Adipocyte (in vitro differentiated cells): Measurements from ENCODE around the gene DOCK1.

Experiments used
- DNase-seq: peaks from one replicate; pipeline ENCODE4 v3.0.0-alpha.2; 2015; ENCODE audit warnings: low read depth
- H3K27me3 ChIP-seq: replicated peaks from 2 replicates; pipeline ENCODE4 v1.7.0; 2013; ENCODE audit warnings: mild to moderate bottlenecking, low read length, moderate library complexity; ENCODE audit not compliant: control insufficient read depth, insufficient read depth
- H3K36me3 ChIP-seq: 2 replicates; pipeline ENCODE4 v1.7.0; 2013; ENCODE audit warnings: low read length, mild to moderate bottlenecking, moderate library complexity; ENCODE audit not compliant: control insufficient read depth, insufficient read depth, severe bottlenecking
- H3K4me1 ChIP-seq: 2 replicates; pipeline ENCODE4 v1.7.0; 2013; ENCODE audit warnings: mild to moderate bottlenecking, low read length, moderate library complexity; ENCODE audit not compliant: control insufficient read depth, insufficient read depth
- H3K4me3 ChIP-seq: 2 replicates; pipeline ENCODE4 v1.7.0; 2013; ENCODE audit warnings: mild to moderate bottlenecking, low read length, moderate library complexity
- H3K9ac ChIP-seq: 2 replicates; pipeline ENCODE4 v1.7.0; 2013; ENCODE audit warnings: mild to moderate bottlenecking, low read length, moderate library complexity
- H3K9me3 ChIP-seq: 2 replicates; pipeline ENCODE4 v1.7.0; 2013; ENCODE audit warnings: mild to moderate bottlenecking, low read length, moderate library complexity; ENCODE audit not compliant: control insufficient read depth

Gene DOCK1

GRCh38 chr10:127013691-127014473, 108.7 kb downstream of the DOCK1 start:
- peaks cover 37% of the 10 kb centered on the region for H3K36me3 ChIP-seq
- H3K4me3 ChIP-seq, result no peak overlapping the region
- no peaks in the 10 kb centered on the region for H3K27me3 ChIP-seq
- H3K4me1 ChIP-seq, result no peaks in the 10 kb centered on the region
- no peak for DNase-seq
- H3K9me3 ChIP-seq, result no peaks in the 10 kb centered on the region
- H3K9ac ChIP-seq, result no peak overlapping the region

DNA sequence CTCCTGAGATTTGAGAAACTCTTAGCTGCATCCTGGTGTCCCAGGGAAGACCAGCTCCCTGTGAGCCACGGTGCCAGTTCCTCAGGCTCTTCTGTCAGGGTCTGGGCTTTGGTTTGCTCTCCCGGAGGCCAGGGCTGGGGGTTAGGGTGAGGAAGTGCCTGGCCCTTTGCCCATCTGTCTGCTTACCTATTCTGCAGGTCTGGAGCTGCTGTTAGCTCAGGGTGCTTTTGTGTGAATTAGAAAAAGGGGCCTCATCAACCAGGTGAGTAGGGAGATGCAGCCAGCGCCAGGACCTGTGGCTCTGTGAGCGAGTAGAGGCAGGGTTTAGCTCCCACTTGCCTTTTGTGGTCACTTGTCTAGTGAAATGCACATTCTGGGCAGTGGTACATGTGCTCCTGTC, 109.4 kb downstream of the DOCK1 start:
- no peak for DNase-seq
- no peaks in the 10 kb centered on the region for H3K27me3 ChIP-seq
- no peaks in the 10 kb centered on the region for H3K4me1 ChIP-seq
- no peak overlapping the region for H3K9ac ChIP-seq
- no peaks in the 10 kb centered on the region for H3K9me3 ChIP-seq
- H3K36me3 ChIP-seq, result peaks cover 41% of the 10 kb centered on the region
- no peak overlapping the region for H3K4me3 ChIP-seq

- no peaks in the 10 kb centered on the region for H3K4me1 ChIP-seq
Observed at GRCh38 chr10:127015373-127015772, 110.1 kb downstream of the DOCK1 start.

DNA sequence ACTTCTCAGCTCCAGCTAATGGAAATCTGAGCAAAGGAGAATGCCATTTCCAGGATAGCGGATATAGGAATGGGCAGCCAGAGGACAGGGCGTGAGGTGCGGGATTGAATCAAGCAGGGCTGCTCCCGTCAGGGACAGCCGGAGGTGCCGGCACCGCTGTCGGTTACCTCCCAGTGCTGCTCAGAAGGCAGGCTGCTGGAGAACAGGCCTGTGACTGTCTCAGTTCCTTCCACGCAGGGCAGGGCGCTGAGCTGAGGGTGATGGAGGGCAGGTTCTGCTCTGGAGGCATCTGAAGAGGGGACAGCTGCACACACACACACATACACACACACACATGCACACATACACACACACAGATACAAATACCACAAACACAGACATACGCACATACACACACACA, 111.1 kb downstream of the DOCK1 start:
- no peaks in the 10 kb centered on the region for H3K4me1 ChIP-seq
- peaks cover 37% of the 10 kb centered on the region for H3K36me3 ChIP-seq
- H3K9me3 ChIP-seq, result no peaks in the 10 kb centered on the region
- no peak overlapping the region for H3K9ac ChIP-seq
- no peak for DNase-seq
- no peak overlapping the region for H3K4me3 ChIP-seq
- H3K27me3 ChIP-seq, result no peaks in the 10 kb centered on the region

More at GRCh38 chr10:127015373-127015772, 110.1 kb downstream of the DOCK1 start:
- Histone ChIP-seq H3K27me3 (no peaks in the 10 kb centered on the region), H3K9me3 (no peaks in the 10 kb centered on the region), H3K4me3 (no peak overlapping the region), H3K9ac (no peak overlapping the region), H3K36me3 (peaks cover 41% of the 10 kb centered on the region)
- DNase-seq, result no peak

DNA sequence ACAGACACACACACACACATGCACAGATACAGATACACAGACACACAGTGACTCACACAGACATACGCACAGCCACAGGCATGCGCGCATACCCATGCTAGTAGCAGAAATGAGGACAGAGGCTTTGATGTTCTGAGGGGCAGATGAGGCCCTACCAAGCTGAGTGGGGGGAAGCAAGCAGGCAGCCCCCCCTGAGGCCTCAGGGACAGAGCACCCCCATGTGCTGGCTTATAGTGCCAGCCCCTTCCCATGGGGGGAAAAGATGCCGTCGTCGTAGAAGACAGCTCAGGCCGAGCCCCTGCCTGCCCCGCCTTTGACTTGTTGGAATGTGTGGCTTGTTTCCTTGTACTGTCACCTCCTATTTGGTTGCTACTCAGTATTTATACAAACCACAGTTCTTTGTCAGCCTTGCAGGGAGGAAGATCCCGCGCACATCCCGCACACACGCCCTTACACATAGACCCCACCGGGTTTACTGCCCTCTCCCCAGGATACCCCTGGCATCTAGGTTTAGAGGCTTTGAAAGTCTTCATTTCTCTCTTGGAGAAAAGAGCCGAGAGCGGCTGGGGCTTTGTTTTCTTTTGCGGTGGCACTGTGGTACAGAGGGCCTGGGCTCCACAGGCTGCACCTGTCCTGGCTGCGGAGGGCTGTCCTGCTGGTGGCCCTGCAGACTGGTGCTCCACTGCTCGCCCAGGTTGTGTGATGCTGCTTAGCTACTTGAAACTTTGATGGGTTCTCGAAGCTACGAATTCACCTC, 112.5 kb downstream of the DOCK1 start:
- H3K9ac ChIP-seq, result no peak overlapping the region
- H3K4me1 ChIP-seq, result no peaks in the 10 kb centered on the region
- H3K9me3 ChIP-seq, result no peaks in the 10 kb centered on the region
- H3K36me3 ChIP-seq, result peaks cover 25% of the 10 kb centered on the region
- no peak overlapping the region for H3K4me3 ChIP-seq
- no peaks in the 10 kb centered on the region for H3K27me3 ChIP-seq
- DNase-seq, result no peak

GRCh38 chr10:127018298-127018650, 113.0 kb downstream of the DOCK1 start:
- no peak for DNase-seq
- H3K9me3 ChIP-seq, result no peaks in the 10 kb centered on the region
- H3K36me3 ChIP-seq, result peaks cover 30% of the 10 kb centered on the region
- H3K27me3 ChIP-seq, result no peaks in the 10 kb centered on the region
- H3K4me1 ChIP-seq, result no peaks in the 10 kb centered on the region
- H3K4me3 ChIP-seq, result no peak overlapping the region
- no peak overlapping the region for H3K9ac ChIP-seq

DNA sequence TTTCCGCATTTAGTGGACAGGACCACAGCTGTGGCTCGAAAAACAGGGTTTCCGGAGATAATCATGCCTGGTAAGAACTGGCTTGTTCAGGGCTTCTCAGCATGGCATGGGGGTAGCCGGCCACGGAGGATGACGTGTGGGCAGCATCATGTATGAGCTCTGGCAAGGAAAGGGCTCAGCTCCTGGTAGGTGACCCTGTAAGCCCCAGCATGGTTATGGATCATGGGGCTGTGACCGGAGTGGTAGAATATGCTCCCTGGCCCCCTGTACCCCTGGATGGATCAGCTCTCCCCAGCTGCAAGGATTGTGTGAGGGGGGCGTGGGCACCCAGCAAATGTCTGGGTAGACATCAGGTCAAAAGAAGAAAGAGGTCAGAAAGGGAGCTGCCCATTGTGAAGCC, 113.5 kb downstream of the DOCK1 start:
- no peaks in the 10 kb centered on the region for H3K4me1 ChIP-seq
- no peak overlapping the region for H3K4me3 ChIP-seq
- H3K27me3 ChIP-seq, result no peaks in the 10 kb centered on the region
- H3K9me3 ChIP-seq, result no peaks in the 10 kb centered on the region
- DNase-seq, result no peak
- no peak overlapping the region for H3K9ac ChIP-seq
- H3K36me3 ChIP-seq, result peaks cover 35% of the 10 kb centered on the region

GRCh38 chr10:127020260-127020659, 115.0 kb downstream of the DOCK1 start:
- H3K9me3 ChIP-seq, result no peaks in the 10 kb centered on the region
- H3K4me1 ChIP-seq, result peaks cover 4% of the 10 kb centered on the region
- no peaks in the 10 kb centered on the region for H3K27me3 ChIP-seq
- no peak for DNase-seq
- peaks cover 43% of the 10 kb centered on the region for H3K36me3 ChIP-seq
- no peak overlapping the region for H3K4me3 ChIP-seq
- no peak overlapping the region for H3K9ac ChIP-seq

- Histone ChIP-seq H3K27me3 (no peaks in the 10 kb centered on the region), H3K9me3 (no peaks in the 10 kb centered on the region), H3K36me3 (peaks cover 44% of the 10 kb centered on the region), H3K4me3 (no peak overlapping the region), H3K4me1 (peaks cover 4% of the 10 kb centered on the region), H3K9ac (no peak overlapping the region)
- no peak for DNase-seq
Observed at GRCh38 chr10:127021801-127022200, 116.6 kb downstream of the DOCK1 start.

DNA sequence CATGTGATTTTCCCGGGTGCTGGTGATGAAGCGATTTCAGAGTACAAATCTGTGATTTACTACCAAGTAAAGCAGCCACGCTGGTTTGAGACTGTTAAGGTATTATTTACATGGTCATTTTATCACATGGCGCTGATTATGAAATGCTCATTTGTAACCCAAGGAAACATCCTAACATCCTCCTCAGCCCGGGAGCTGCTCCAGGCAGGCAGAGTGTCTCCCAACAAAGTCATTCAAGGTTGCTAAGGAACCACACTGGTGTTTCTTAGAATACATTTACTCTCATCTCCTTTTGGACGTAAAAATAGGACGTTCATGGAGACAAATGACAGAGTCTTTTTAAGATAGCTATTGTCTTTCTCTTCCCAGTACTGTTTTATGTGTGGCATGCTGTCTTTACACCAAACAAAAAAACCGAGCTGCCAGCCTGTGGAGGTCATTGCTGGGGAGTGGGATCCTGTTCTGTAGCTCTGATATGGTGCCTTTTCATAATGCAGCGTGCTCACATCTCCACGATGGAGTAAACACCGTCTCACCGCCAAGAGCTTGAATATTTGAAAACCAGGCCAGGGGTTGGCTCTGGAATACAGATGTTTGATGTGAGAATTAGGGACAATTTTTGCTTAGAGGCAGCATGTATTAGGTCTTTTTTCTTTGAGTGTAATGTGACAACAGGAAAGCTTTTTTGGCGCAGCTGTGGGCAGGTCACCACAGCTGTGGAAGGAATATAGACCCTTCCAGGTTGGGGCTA, 119.6 kb downstream of the DOCK1 start:
- no peak for DNase-seq
- H3K9me3 ChIP-seq, result no peaks in the 10 kb centered on the region
- H3K4me3 ChIP-seq, result no peak overlapping the region
- peaks cover 4% of the 10 kb centered on the region for H3K4me1 ChIP-seq
- peaks cover 62% of the 10 kb centered on the region for H3K36me3 ChIP-seq
- H3K27me3 ChIP-seq, result no peaks in the 10 kb centered on the region
- H3K9ac ChIP-seq, result no peak overlapping the region

GRCh38 chr10:127027786-127028185, 122.6 kb downstream of the DOCK1 start:
- H3K4me1 ChIP-seq, result peaks cover 4% of the 10 kb centered on the region
- no peak for DNase-seq
- H3K27me3 ChIP-seq, result no peaks in the 10 kb centered on the region
- no peak overlapping the region for H3K4me3 ChIP-seq
- peaks cover 89% of the 10 kb centered on the region for H3K36me3 ChIP-seq
- H3K9ac ChIP-seq, result no peak overlapping the region
- no peaks in the 10 kb centered on the region for H3K9me3 ChIP-seq
